SW 1271 (cell line): ENCODE measurements around the gene CENPP.
A peak's percentile ranks its signal among the peaks of the same experiment; 100 is the strongest.

Experiments
- DNase-seq, 2 experiments: peaks; one replicate each; lab custom pipeline; 2025; lab: John Stamatoyannopoulos, UW

Gene CENPP

GRCh38 chr9:92425474-92425873 lies 99.7 kb downstream of the CENPP start:
- no peak for DNase-seq

DNA sequence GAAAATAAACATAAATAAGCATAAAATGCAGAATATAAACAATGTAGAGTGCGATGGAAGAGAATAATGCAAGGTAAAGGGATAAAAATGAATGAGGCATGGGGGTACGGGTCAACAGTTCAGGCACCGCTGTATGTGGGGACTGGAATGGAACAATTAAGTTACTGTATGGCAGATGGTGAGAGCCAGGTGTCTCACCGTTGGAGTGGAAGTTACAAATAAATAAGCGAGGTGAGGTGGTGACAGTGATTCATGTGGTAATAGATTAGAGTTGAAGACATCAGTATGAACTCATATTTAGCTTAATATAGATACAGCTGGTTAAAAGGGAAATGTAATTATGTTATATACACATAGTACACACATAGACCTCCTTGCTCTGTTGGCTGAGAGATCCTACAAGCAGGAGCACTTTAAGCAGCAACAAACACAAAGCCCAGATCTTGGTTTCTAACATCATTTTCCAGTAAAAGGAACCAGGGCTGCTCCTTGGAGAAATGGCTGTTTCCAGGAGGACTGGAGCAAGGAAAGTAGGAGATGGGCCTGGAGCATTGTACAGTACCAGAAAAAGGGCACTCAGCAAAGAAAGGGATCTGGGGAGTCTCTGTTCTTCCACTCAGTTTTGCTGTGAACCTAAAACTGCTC lies 100.9 kb downstream of the CENPP start:
- no peak for DNase-seq

DNA sequence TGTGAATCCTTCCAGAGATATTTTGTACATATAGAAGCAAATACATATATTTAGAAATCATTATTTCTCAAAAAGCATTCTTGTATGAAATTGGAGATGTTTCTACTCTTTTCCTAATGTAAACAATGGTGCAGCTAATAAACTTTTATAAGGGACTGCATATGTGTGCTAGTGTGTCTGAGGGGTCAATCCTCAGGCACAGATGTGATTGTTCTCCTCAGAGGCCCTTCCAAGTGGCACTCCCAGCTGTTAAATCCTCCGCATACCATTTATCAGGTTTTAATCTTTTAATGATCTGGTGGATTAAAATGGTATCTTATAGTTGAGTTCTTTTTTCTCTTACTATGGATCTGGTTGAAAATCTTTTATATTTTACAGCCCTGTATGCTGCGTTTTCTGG lies 104.1 kb downstream of the CENPP start:
- DNase-seq, result no peak

DNA sequence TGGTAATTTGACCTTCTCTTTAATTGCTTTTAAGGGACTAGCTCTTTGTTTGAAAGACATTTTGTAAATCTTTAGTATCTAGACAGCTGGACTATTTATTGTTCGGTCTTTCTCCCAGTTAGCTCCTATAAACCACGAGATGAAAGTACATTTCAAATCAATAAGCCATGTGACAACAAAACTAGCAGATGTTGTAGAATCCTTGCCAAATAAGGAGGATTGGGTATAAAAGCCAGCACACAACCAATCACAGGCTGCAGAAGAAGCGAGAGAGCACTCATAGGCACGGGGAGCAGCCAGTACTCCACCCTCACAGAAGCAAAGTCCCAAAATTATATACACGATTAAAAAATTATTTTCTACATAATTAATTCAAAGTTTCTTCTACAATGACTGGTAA lies 106.6 kb downstream of the CENPP start:
- DNase-seq, result no peak

- no peak for DNase-seq
Measured at GRCh38 chr9:92432972-92433548, 107.3 kb downstream of the CENPP start.

GRCh38 chr9:92435263-92435662 lies 109.5 kb downstream of the CENPP start:
- no peak for DNase-seq

DNA sequence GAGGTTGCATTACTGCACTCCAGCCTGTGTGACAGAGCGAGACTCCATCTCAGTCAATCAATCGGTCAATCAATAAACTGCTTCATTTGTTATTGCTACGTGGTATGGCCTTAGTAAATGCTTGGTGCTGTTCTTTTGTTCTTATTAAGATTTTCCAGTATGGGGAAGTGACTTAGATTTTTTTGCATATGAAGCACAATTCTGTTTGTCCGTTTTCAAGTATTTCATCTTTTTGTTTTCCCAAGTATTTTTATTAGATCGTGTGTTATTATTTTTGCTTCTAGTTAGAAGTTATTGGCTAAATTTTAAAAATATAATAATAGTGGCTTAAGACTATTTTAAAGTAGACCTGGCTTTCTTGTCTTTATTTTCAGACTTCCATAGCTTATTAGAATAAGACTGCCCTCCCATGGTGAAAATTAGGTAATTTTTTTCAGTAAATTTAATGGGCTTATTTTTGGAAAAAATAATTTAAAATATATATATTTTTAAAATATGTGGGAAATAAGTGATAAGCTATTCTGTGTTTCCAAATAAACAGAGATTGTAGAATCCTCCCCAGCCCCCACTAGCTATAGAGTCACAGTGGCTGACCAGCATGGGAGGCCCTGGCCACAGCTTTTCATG lies 113.3 kb downstream of the CENPP start:
- peak in 1 of 2 experiments; percentile 30 for DNase-seq

GRCh38 chr9:92439921-92440750 lies 114.4 kb downstream of the CENPP start:
- no peak for DNase-seq

- no peak for DNase-seq
Measured at GRCh38 chr9:92440751-92441046, 114.9 kb downstream of the CENPP start.

DNA sequence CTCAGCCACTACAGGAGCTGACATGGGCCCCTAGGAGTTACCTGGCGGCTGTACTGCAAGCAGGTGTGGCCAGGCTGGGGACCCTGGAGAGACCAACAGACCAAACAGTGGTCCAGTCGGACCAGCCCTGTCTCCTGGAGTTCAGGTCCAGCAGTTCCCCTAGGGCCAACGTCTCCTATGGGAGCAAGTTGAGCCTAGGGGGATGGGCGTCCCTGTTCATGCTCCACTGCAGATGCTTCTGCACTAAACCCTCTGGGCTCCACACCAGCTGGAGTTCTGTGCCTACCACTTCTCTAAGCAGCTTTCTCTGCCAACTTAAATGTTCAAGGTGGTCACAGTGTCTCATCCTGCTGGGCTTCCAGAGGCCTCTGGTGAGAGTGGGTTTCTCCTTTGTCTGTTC lies 119.1 kb downstream of the CENPP start:
- no peak for DNase-seq

- DNase-seq, result no peak
Measured at GRCh38 chr9:92446536-92446935, 120.8 kb downstream of the CENPP start.

DNA sequence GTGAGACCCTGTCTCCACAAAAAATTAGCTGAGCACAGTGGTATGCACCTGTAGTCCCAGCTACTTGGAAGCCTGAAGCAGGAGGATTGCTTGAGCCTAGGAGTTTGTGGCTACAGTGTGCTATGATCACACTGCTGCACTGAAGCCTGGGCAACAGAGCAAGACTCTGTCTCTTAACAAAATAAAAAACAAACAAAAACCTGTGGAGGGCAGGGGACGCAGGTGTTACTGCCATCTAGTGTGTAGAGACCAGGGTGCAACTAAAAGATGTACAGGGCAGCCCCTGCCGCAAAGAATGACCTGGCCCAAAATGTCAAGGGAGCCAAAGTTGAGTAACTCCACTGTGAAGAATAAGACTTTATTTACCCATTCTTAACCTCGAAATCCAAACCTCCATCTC lies 129.5 kb downstream of the CENPP start:
- DNase-seq, result peak in 1 of 2 experiments; percentile 16

GRCh38 chr9:92457576-92457975 lies 131.8 kb downstream of the CENPP start:
- no peak for DNase-seq

DNA sequence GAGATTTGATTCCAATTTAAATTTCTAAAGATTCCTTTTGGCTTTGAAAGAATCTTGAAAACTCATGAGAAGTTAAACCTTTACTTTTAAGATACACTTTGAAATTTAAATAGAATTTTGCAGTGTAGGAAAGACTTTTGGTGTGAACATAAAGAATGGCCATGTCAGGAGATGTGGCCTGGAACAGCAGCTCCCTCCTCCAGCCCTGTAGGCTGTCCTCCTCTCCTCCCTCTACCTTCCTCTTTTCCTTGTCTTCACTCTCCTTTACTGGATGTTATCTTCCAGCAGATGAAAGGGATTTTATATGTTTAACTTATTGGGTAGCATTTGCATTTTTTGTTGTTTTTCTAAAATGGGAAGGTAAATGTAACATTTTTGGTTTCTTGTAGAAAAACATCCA lies 137.6 kb downstream of the CENPP start:
- DNase-seq, result no peak

- DNase-seq, result no peak
Measured at GRCh38 chr9:92463984-92464383, 138.2 kb downstream of the CENPP start.

DNA sequence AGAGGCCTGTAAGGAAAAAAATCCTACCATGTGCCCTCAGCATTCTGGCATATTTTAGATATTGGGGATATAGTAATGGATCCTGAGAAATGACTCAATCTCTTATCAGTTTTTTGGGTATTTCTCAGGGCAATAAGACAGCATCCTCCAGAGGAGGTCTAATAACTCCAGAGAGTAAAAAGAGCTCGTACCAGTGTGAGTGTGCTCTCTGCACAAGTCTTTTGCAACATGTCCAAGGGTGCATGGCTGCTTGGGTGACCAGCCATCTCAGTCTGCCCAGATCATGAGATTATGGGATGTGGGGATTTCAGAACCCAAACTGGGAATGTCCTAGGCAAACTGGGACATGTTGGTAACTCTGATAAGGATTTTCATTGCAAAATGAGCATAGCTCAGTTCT lies 141.3 kb downstream of the CENPP start:
- no peak for DNase-seq

GRCh38 chr9:92467511-92467910 lies 141.8 kb downstream of the CENPP start:
- no peak for DNase-seq

DNA sequence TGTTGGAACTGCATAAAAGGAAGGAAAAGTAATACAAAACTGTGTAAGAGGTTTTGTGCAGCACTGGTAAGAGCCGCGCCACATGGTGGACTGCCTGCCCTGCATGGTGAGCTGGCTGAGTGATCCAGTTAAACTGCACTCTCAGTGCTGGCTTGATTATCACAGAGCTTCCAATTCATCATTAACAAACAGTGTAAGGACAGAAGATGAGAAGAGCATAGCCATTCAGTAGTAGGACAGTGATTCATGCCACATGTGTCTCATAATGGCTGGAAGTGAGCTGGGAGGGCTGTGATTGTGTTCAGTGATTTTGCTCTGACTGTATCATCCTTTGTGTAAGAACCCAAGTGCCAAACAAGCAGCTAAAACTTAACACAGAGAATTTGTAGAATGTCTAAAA lies 142.5 kb downstream of the CENPP start:
- no peak for DNase-seq

DNA sequence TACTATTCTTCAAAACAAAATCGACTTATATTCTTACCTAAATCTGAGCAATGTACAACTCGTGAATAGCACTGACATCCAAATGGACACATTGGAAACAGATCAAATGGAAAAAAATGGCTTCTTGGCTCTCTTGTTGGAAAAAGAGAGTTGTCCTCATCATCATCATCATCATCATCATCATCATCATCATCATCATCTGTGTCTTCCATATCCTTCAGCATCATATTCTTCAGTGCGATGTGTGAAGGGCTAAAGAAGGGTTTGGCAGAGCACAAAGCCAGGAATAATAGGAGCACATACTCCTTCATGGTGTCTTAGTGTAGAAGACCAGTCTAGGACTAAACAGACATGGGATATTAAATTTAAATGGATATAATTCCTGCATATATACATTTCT lies 148.8 kb downstream of the CENPP start:
- no peak for DNase-seq

GRCh38 chr9:92476962-92477361 lies 151.2 kb downstream of the CENPP start:
- DNase-seq, result no peak

DNA sequence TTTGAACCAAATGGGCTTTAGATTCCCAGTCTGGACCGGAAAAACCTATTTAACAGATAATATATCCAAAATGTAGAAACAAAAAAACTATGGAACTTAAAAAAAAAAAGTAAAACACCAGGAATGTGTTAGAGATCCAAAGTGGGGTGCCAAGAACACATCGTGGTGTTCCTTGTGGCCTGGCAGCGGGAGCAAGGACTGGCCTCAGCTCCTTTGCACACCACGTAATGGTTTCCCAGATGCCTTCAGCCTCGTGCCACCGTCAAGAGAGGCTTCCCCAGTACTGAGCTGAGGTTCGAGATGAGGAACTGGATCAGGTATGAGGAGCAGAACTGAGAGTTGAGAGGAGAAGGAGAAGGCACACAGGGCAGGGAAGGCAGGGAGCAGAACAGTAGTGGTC lies 153.0 kb downstream of the CENPP start:
- DNase-seq, result no peak

DNA sequence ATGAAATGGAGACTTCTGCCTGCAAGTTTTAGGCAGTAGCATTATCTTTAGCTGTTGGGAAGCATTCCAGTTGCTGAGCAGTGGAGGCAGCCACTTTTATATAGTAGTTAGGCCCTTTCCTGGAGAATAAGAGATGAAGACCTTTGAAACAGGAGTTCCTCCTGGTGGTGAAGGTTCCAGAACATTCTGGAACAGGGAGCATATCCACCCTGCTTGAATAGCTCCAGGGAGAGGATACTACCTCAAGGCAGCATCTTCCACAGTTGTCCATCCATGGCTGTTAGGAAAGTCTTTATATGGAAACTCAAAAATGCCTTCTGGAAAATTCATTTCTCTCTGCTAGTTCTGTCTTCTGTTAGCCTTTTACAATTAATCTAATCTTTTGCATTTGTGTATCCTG lies 153.6 kb downstream of the CENPP start:
- DNase-seq, result no peak

- DNase-seq, result no peak
Measured at GRCh38 chr9:92480291-92480771, 154.6 kb downstream of the CENPP start.
